NB4 (cell line): ENCODE measurements around the gene TSPAN18.

Experiments used
- DNase-seq: peaks from one replicate; pipeline ENCODE4 v3.0.0; 2010; ENCODE audit warnings: low read depth
- H3K4me3 ChIP-seq: one replicate; pipeline ENCODE4 v1.5.1; 2011; ENCODE audit warnings: mild to moderate bottlenecking, low read depth, low read length, moderate library complexity
- CTCF ChIP-seq: IDR thresholded peaks from one replicate; pipeline ENCODE4 v1.5.1; 2012; ENCODE audit warnings: low read depth, low read length
- MAX ChIP-seq: IDR thresholded peaks from 2 replicates; pipeline ENCODE4 v1.6.1; 2011; ENCODE audit warnings: low read depth, low read length
- MYC ChIP-seq: IDR thresholded peaks from 2 replicates; pipeline ENCODE4 v1.6.1; 2011; ENCODE audit warnings: low read depth, low read length
- POLR2A ChIP-seq: IDR thresholded peaks from 2 replicates; pipeline ENCODE4 v1.6.1; 2011; ENCODE audit warnings: mild to moderate bottlenecking; ENCODE audit not compliant: insufficient read length; ENCODE audit errors: extremely low read depth

The TSPAN18 gene

GRCh38 chr11:44708523-44709280 lies 18.1 kb upstream of the TSPAN18 start:
- no peak for TF ChIP-seq CTCF
- TF ChIP-seq MAX = no peak
- TF ChIP-seq MYC = no peak
- no peak for TF ChIP-seq POLR2A
- no peak for DNase-seq
- H3K4me3 ChIP-seq = no peak overlapping the region

- no peak for TF ChIP-seq MAX
- no peak for TF ChIP-seq POLR2A
- TF ChIP-seq CTCF = no peak
- TF ChIP-seq MYC = no peak
- H3K4me3 ChIP-seq = no peak overlapping the region
- DNase-seq = peak; percentile 12
These were observed 17.5 kb upstream of the TSPAN18 start for GRCh38 chr11:44709281-44709562.

GRCh38 chr11:44709966-44710365 lies 16.8 kb upstream of the TSPAN18 start:
- no peak overlapping the region for H3K4me3 ChIP-seq
- TF ChIP-seq CTCF = no peak
- TF ChIP-seq MYC = no peak
- no peak for DNase-seq

- DNase-seq = no peak
- TF ChIP-seq POLR2A = no peak
- TF ChIP-seq MAX = no peak
- TF ChIP-seq CTCF = no peak
- no peak for TF ChIP-seq MYC
- H3K4me3 ChIP-seq = no peak overlapping the region
These were observed 15.5 kb upstream of the TSPAN18 start for GRCh38 chr11:44711113-44711786.

GRCh38 chr11:44711787-44712608 lies 14.8 kb upstream of the TSPAN18 start:
- TF ChIP-seq MAX (no peak), POLR2A (no peak), MYC (no peak), CTCF (no peak)
- no peak overlapping the region for H3K4me3 ChIP-seq
- no peak for DNase-seq
